ENCODE data around the gene GATA3.

GATA3 gene

DNA sequence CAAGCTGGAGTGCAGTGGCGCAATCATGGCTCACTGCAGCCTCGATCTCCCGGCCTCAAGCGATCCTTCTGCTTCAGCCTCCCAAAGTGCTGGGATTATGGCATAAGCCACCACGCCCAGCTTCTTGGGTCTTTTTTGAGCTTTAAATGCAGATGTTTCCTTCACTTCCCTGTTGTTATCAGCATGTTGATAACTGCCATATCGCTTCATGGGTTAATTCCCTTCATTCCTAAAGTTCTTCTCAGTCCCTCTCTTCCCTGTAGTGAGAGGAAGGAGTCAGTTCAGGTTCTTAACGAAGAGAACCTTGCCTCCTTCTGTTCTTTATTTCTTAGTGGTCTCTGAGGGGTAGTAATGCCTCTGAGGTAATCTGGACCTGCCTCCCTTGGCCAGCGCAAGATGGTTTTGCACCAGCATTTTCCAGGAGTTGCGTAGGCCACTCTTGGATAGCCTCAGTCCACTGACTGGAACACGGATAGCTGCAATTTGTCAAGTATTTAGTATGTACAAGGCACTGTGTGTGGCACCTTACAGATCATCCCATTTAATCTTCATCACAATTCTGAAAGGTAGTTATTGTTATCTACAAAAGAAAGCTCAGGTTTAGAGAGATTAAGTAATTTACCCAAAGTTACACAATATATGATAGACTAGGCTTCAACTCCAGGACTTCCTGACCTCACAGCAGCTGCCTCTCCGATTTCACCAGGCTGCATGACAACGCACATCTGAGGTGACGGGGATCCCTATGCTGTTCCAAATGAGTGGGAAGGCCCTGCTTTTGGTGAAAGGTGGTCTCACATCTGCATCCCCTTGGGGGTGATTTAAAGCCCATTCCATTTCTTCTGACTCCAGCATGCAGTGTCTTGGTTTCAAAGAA lies 60.5 kb downstream of the GATA3 start:
- DNase-seq (ENCODE audit: low read depth), result no peak
- TF ChIP-seq, protein P1, sequence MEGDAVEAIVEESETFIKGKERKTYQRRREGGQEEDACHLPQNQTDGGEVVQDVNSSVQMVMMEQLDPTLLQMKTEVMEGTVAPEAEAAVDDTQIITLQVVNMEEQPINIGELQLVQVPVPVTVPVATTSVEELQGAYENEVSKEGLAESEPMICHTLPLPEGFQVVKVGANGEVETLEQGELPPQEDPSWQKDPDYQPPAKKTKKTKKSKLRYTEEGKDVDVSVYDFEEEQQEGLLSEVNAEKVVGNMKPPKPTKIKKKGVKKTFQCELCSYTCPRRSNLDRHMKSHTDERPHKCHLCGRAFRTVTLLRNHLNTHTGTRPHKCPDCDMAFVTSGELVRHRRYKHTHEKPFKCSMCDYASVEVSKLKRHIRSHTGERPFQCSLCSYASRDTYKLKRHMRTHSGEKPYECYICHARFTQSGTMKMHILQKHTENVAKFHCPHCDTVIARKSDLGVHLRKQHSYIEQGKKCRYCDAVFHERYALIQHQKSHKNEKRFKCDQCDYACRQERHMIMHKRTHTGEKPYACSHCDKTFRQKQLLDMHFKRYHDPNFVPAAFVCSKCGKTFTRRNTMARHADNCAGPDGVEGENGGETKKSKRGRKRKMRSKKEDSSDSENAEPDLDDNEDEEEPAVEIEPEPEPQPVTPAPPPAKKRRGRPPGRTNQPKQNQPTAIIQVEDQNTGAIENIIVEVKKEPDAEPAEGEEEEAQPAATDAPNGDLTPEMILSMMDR (IDR thresholded peaks at IDR 0.05; ENCODE audit: control insufficient read depth, insufficient read depth, low read depth, low read length, missing control alignments), result no peak

GRCh38 chr10:8115618-8115980 lies 61.1 kb downstream of the GATA3 start:
- TF ChIP-seq, protein P1 (IDR thresholded peaks at IDR 0.05; ENCODE audit: control insufficient read depth, insufficient read depth, low read depth, low read length, missing control alignments), result no peak
- H3K4me3 ChIP-seq (ENCODE audit: control insufficient read depth, low read depth, low read length), result no peak overlapping the region

More for the DNA sequence above, 60.5 kb downstream of the GATA3 start:
- H3K4me3 ChIP-seq (ENCODE audit: control insufficient read depth, low read depth, low read length), result no peak overlapping the region

DNA sequence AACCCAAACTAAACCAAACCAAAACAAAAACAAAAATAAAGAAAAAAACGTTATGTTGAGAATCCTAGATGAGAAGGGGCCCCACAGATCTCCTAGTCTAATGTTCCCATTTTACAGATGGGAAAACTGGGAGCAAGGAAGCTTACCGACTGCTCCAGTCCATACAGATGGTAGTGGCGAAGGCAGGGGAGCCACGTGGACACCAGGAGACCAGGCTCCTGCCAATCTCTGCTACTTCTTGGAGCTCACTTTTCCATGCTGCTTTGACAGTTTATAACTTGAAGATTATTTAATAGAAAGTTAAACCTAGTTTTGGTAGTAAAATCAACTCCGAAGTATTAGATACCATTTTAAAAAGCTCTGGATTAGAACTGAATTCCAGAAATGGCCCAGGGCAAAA lies 62.0 kb downstream of the GATA3 start:
- TF ChIP-seq, protein P1 (IDR thresholded peaks at IDR 0.05; ENCODE audit: control insufficient read depth, insufficient read depth, low read depth, low read length, missing control alignments), result no peak
- H3K4me3 ChIP-seq (ENCODE audit: control insufficient read depth, low read depth, low read length), result no peak overlapping the region
- no peak for DNase-seq (ENCODE audit: low read depth)

More at GRCh38 chr10:8115618-8115980, 61.1 kb downstream of the GATA3 start:
- no peak for DNase-seq (ENCODE audit: low read depth)

GRCh38 chr10:8116926-8117493 lies 62.5 kb downstream of the GATA3 start:
- TF ChIP-seq, protein P1 (IDR thresholded peaks at IDR 0.05; ENCODE audit: control insufficient read depth, insufficient read depth, low read depth, low read length, missing control alignments), result no peak
- H3K4me3 ChIP-seq (ENCODE audit: control insufficient read depth, low read depth, low read length), result no peak overlapping the region
- DNase-seq (ENCODE audit: low read depth), result no peak

- DNase-seq (ENCODE audit: low read depth), result no peak
- TF ChIP-seq, protein P1 (IDR thresholded peaks at IDR 0.05; ENCODE audit: control insufficient read depth, insufficient read depth, low read depth, low read length, missing control alignments), result no peak
These were observed 66.9 kb downstream of the GATA3 start for GRCh38 chr10:8121201-8121890.

DNA sequence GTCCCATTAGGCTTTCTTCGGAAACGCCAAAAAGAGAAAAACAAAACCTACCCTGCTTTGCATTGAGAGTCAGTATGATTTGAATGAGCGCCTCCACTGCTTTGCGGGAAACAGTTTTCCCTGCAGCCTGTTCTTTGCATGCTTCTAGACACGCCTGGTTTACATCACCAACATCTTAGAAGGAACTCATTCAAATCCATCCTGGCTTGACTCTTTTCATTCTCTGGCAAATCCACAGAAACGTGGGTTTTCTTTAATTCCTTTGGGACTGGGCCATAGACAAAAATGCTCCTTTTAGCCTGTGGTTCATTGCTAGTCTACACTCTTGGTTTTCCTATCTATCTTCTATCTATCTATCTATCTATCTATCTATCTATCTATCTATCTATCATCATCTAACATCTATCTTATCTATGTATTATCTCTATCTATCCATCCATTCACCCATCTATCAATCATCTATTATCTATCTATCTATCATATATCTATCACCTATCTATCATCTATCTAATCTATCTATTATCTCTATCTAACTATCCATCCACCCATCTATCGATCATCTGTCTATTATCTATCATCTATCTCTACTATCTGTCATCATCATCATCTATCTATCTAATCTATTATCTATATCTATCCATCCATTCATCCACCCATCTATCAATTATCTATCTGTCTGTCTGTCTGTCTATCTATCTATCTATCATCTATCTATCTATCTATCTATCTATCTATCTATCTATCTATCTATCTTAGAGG lies 68.3 kb downstream of the GATA3 start:
- DNase-seq (ENCODE audit: low read depth), result no peak
- H3K4me3 ChIP-seq (ENCODE audit: control insufficient read depth, low read depth, low read length), result no peak overlapping the region
- TF ChIP-seq, protein P1 (IDR thresholded peaks at IDR 0.05; ENCODE audit: control insufficient read depth, insufficient read depth, low read depth, low read length, missing control alignments), result no peak

More at GRCh38 chr10:8121201-8121890, 66.9 kb downstream of the GATA3 start:
- H3K4me3 ChIP-seq (ENCODE audit: control insufficient read depth, low read depth, low read length), result no peak overlapping the region

All from AG09309 (cell line).